Activated naive CD8-positive, alpha-beta T cell treated with anti-CD3 and anti-CD28 coated beads for 36 hours (primary cell): ENCODE data around the gene SDK1. TPM values are rescaled to one million over a fixed set of nuclear protein-coding genes. Genes with fewer than 3 reads are reported as not detected.
"Not testable (repeated sequence)": the region's sequence is repeated elsewhere in the genome, so short reads cannot be mapped to it uniquely, and the experiment has no call there.

Experiments
- DNase-seq: peaks from one replicate; pipeline ENCODE4 v3.0.0; 2021
- H3K27ac Mint-ChIP-seq: one replicate; pipeline ENCODE4 v1.8.0; 2022; ENCODE audit warnings: mild to moderate bottlenecking, moderate library complexity, mixed read lengths
- H3K27me3 Mint-ChIP-seq: one replicate; pipeline ENCODE4 v1.8.0; 2022; ENCODE audit warnings: mild to moderate bottlenecking, mixed read lengths
- H3K36me3 Mint-ChIP-seq: one replicate; pipeline ENCODE4 v1.8.0; 2021; ENCODE audit warnings: mild to moderate bottlenecking, mixed read lengths
- H3K4me1 Mint-ChIP-seq: one replicate; pipeline ENCODE4 v1.8.0; 2021; ENCODE audit warnings: mixed read lengths
- H3K4me3 Mint-ChIP-seq: one replicate; pipeline ENCODE4 v1.8.0; 2022; ENCODE audit warnings: mild to moderate bottlenecking, moderate library complexity, mixed read lengths
- H3K9me3 Mint-ChIP-seq: one replicate; pipeline ENCODE4 v1.8.0; 2022; ENCODE audit warnings: mixed read lengths
- total RNA-seq, 2 experiments: library from RNA; stranded (reverse); gene quantifications; one replicate each; pipeline ENCODE4 v1.2.3, GENCODE V29; 2021

The SDK1 gene
- total RNA-seq, 2 experiments from 2014 or later: 0.49 to 0.54 TPM

GRCh38 chr7:3927446-3928110 is 626.5 kb downstream of the SDK1 start:
- H3K9me3 Mint-ChIP-seq: no peaks in the 10 kb centered on the region
- H3K27ac Mint-ChIP-seq: no peak overlapping the region
- H3K36me3 Mint-ChIP-seq: no peaks in the 10 kb centered on the region
- no peaks in the 10 kb centered on the region for H3K4me1 Mint-ChIP-seq
- DNase-seq: no peak
- no peak overlapping the region for H3K4me3 Mint-ChIP-seq
- peaks cover 11% of the 10 kb centered on the region for H3K27me3 Mint-ChIP-seq

- Mint-ChIP-seq H3K27ac (no peak overlapping the region), H3K4me1 (no peaks in the 10 kb centered on the region), H3K4me3 (no peak overlapping the region), H3K36me3 (no peaks in the 10 kb centered on the region), H3K9me3 (no peaks in the 10 kb centered on the region), H3K27me3 (peaks cover 15% of the 10 kb centered on the region)
- DNase-seq: no peak
These were observed 627.9 kb downstream of the SDK1 start for GRCh38 chr7:3928727-3929515.

- Mint-ChIP-seq H3K9me3 (peaks cover 6% of the 10 kb centered on the region), H3K36me3 (peaks cover 4% of the 10 kb centered on the region), H3K4me3 (no peak overlapping the region), H3K27ac (no peak overlapping the region), H3K4me1 (no peaks in the 10 kb centered on the region), H3K27me3 (peaks cover 12% of the 10 kb centered on the region)
- DNase-seq: no peak
These were observed 630.8 kb downstream of the SDK1 start for GRCh38 chr7:3931843-3932242.

- Mint-ChIP-seq H3K4me1 (no peaks in the 10 kb centered on the region), H3K4me3 (no peak overlapping the region), H3K27ac (no peak overlapping the region), H3K27me3 (peaks cover 20% of the 10 kb centered on the region), H3K36me3 (peaks cover 4% of the 10 kb centered on the region), H3K9me3 (peaks cover 6% of the 10 kb centered on the region)
- DNase-seq: no peak
These were observed 636.1 kb downstream of the SDK1 start for GRCh38 chr7:3937146-3937545.

GRCh38 chr7:3937605-3938004 is 636.6 kb downstream of the SDK1 start:
- H3K27me3 Mint-ChIP-seq: peaks cover 15% of the 10 kb centered on the region
- DNase-seq: no peak
- H3K4me1 Mint-ChIP-seq: no peaks in the 10 kb centered on the region
- H3K27ac Mint-ChIP-seq: no peak overlapping the region
- H3K9me3 Mint-ChIP-seq: peaks cover 6% of the 10 kb centered on the region
- no peak overlapping the region for H3K4me3 Mint-ChIP-seq
- peaks cover 4% of the 10 kb centered on the region for H3K36me3 Mint-ChIP-seq

- not testable (repeated sequence) for H3K4me3 Mint-ChIP-seq, H3K27ac Mint-ChIP-seq, H3K4me1 Mint-ChIP-seq, DNase-seq, H3K9me3 Mint-ChIP-seq, H3K36me3 Mint-ChIP-seq
- peaks cover 22% of the 10 kb centered on the region for H3K27me3 Mint-ChIP-seq
These were observed 640.7 kb downstream of the SDK1 start for GRCh38 chr7:3941706-3942105.

GRCh38 chr7:3942276-3942675 is 641.2 kb downstream of the SDK1 start:
- H3K9me3 Mint-ChIP-seq: peaks cover 6% of the 10 kb centered on the region
- peaks cover 25% of the 10 kb centered on the region for H3K27me3 Mint-ChIP-seq
- H3K36me3 Mint-ChIP-seq: peaks cover 5% of the 10 kb centered on the region
- DNase-seq: no peak
- H3K4me3 Mint-ChIP-seq: no peak overlapping the region
- H3K27ac Mint-ChIP-seq: no peak overlapping the region
- no peaks in the 10 kb centered on the region for H3K4me1 Mint-ChIP-seq

- no peak overlapping the region for H3K27ac Mint-ChIP-seq
- H3K36me3 Mint-ChIP-seq: peaks cover 5% of the 10 kb centered on the region
- no peaks in the 10 kb centered on the region for H3K4me1 Mint-ChIP-seq
- peaks cover 25% of the 10 kb centered on the region for H3K27me3 Mint-ChIP-seq
- H3K4me3 Mint-ChIP-seq: no peak overlapping the region
- peaks cover 6% of the 10 kb centered on the region for H3K9me3 Mint-ChIP-seq
- no peak for DNase-seq
These were observed 642.0 kb downstream of the SDK1 start for GRCh38 chr7:3942816-3943745.

- Mint-ChIP-seq H3K27me3 (peaks cover 25% of the 10 kb centered on the region), H3K9me3 (peaks cover 6% of the 10 kb centered on the region), H3K27ac (no peak overlapping the region), H3K4me1 (no peaks in the 10 kb centered on the region), H3K36me3 (peaks cover 5% of the 10 kb centered on the region), H3K4me3 (no peak overlapping the region)
- DNase-seq: no peak
These were observed 642.9 kb downstream of the SDK1 start for GRCh38 chr7:3943779-3944520.

GRCh38 chr7:3949242-3949640 is 648.2 kb downstream of the SDK1 start:
- Mint-ChIP-seq H3K27ac (no peak overlapping the region), H3K9me3 (peaks cover 6% of the 10 kb centered on the region), H3K36me3 (peaks cover 5% of the 10 kb centered on the region), H3K27me3 (peaks cover 9% of the 10 kb centered on the region), H3K4me3 (no peak overlapping the region), H3K4me1 (no peaks in the 10 kb centered on the region)
- DNase-seq: no peak

- H3K4me3 Mint-ChIP-seq: no peak overlapping the region
- no peak for DNase-seq
- peaks cover 3% of the 10 kb centered on the region for H3K27me3 Mint-ChIP-seq
- H3K4me1 Mint-ChIP-seq: no peaks in the 10 kb centered on the region
- H3K9me3 Mint-ChIP-seq: peaks cover 2% of the 10 kb centered on the region
- no peak overlapping the region for H3K27ac Mint-ChIP-seq
- H3K36me3 Mint-ChIP-seq: peaks cover 2% of the 10 kb centered on the region
These were observed 649.2 kb downstream of the SDK1 start for GRCh38 chr7:3950249-3950648.

GRCh38 chr7:3951316-3952055 is 650.4 kb downstream of the SDK1 start:
- DNase-seq: no peak
- Mint-ChIP-seq H3K36me3 (no peaks in the 10 kb centered on the region), H3K4me1 (peaks cover 6% of the 10 kb centered on the region), H3K27me3 (peaks cover 3% of the 10 kb centered on the region), H3K27ac (no peak overlapping the region), H3K4me3 (no peak overlapping the region), H3K9me3 (no peaks in the 10 kb centered on the region)

- peaks cover 3% of the 10 kb centered on the region for H3K27me3 Mint-ChIP-seq
- H3K9me3 Mint-ChIP-seq: no peaks in the 10 kb centered on the region
- H3K27ac Mint-ChIP-seq: no peak overlapping the region
- no peak overlapping the region for H3K4me3 Mint-ChIP-seq
- H3K36me3 Mint-ChIP-seq: no peaks in the 10 kb centered on the region
- DNase-seq: no peak
- peaks cover 6% of the 10 kb centered on the region for H3K4me1 Mint-ChIP-seq
These were observed 652.1 kb downstream of the SDK1 start for GRCh38 chr7:3953133-3953532.

- Mint-ChIP-seq H3K4me3 (no peak overlapping the region), H3K27me3 (peaks cover 3% of the 10 kb centered on the region), H3K4me1 (peaks cover 6% of the 10 kb centered on the region), H3K9me3 (no peaks in the 10 kb centered on the region), H3K27ac (no peak overlapping the region), H3K36me3 (no peaks in the 10 kb centered on the region)
- DNase-seq: no peak
These were observed 652.9 kb downstream of the SDK1 start for GRCh38 chr7:3953946-3954345.
